ENCODE measurements around the gene RNU5D-1. TPM values are rescaled to one million over a fixed set of nuclear protein-coding genes. Genes with fewer than 3 reads are reported as not detected.
"Not testable (repeated sequence)": the region's sequence is repeated elsewhere in the genome, so short reads cannot be mapped to it uniquely, and the experiment has no call there.

RNU5D-1 gene
- total RNA-seq, 4 donors from 2014 or later, result not detected

GRCh38 chr1:44777547-44777946 is 46.6 kb upstream of the RNU5D-1 start:
- H3K36me3 ChIP-seq, result peaks cover 40% of the 10 kb centered on the region
- no peaks in the 10 kb centered on the region for H3K27me3 ChIP-seq
- peaks cover 33% of the 10 kb centered on the region for H3K4me1 ChIP-seq
- TF ChIP-seq EP300 (IDR thresholded peaks at IDR 0.05) (no peak), POLR2A (IDR thresholded peaks at IDR 0.05) (no peak), CTCF (IDR thresholded peaks at IDR 0.05) (no peak), POLR2AphosphoS5 (IDR thresholded peaks at IDR 0.05) (no peak)
- DNase-seq (ENCODE audit: low spot score in 2 of 2), result no peak
- H3K9me3 ChIP-seq, result no peaks in the 10 kb centered on the region
- WGBS, result 76% methylated on average over 14 of the region's 14 CpGs
- no peak overlapping the region for H3K27ac ChIP-seq
- no peak overlapping the region for H3K4me3 ChIP-seq

- H3K27me3 ChIP-seq, result no peaks in the 10 kb centered on the region
- peak overlapping the region; percentile 98 for H3K27ac ChIP-seq
- peaks cover 33% of the 10 kb centered on the region for H3K4me1 ChIP-seq
- peaks cover 40% of the 10 kb centered on the region for H3K36me3 ChIP-seq
- WGBS, result 56% methylated on average over 12 of the region's 12 CpGs
- peak overlapping the region; percentile 73 for H3K4me3 ChIP-seq
- no peaks in the 10 kb centered on the region for H3K9me3 ChIP-seq
- TF ChIP-seq EP300 (IDR thresholded peaks at IDR 0.05) (no peak), CTCF (IDR thresholded peaks at IDR 0.05) (no peak), POLR2AphosphoS5 (IDR thresholded peaks at IDR 0.05) (no peak), POLR2A (IDR thresholded peaks at IDR 0.05) (no peak)
- no peak for DNase-seq (ENCODE audit: low spot score in 2 of 2)
Measured at GRCh38 chr1:44776730-44777068, 45.7 kb upstream of the RNU5D-1 start.

GRCh38 chr1:44775930-44776729 is 45.2 kb upstream of the RNU5D-1 start:
- TF ChIP-seq EP300 (IDR thresholded peaks at IDR 0.05) (no peak), POLR2A (IDR thresholded peaks at IDR 0.05) (no peak), POLR2AphosphoS5 (IDR thresholded peaks at IDR 0.05) (no peak), CTCF (IDR thresholded peaks at IDR 0.05) (no peak)
- Histone ChIP-seq H3K27ac (peak overlapping the region; percentile 98), H3K4me1 (peaks cover 33% of the 10 kb centered on the region), H3K9me3 (no peaks in the 10 kb centered on the region), H3K27me3 (no peaks in the 10 kb centered on the region), H3K36me3 (peaks cover 38% of the 10 kb centered on the region), H3K4me3 (peak overlapping the region; percentile 73)
- peak in 1 of 2 donors; percentile 79 for DNase-seq (ENCODE audit: low spot score in 2 of 2)
- 8% methylated on average over 26 of the region's 36 CpGs for WGBS

GRCh38 chr1:44775078-44775929 is 44.3 kb upstream of the RNU5D-1 start, which contains the start of gene RPS8:
Gene RPS8 (plus strand): TSS chr1:44775540. CDS start chr1:44775597, 57 bp downstream.
- DNase-seq (ENCODE audit: low spot score in 2 of 2), result peak; percentile 94 to 95
- under 1% methylated on average over 60 of the region's 65 CpGs for WGBS
- Histone ChIP-seq H3K4me1 (peaks cover 33% of the 10 kb centered on the region), H3K27ac (peak within 1 kb of the TSS; percentile 98), H3K9me3 (no peaks in the 10 kb centered on the region), H3K4me3 (peak within 1 kb of the TSS; percentile 73), H3K27me3 (no peaks in the 10 kb centered on the region), H3K36me3 (peaks cover 30% of the 10 kb centered on the region)
- no peak for TF ChIP-seq CTCF (IDR thresholded peaks at IDR 0.05)
- peak in 1 of 2 donors; percentile 95 for TF ChIP-seq POLR2A (IDR thresholded peaks at IDR 0.05)
- TF ChIP-seq POLR2AphosphoS5 (IDR thresholded peaks at IDR 0.05), result peak; percentile 89 to 94 (median 91)
- TF ChIP-seq EP300 (IDR thresholded peaks at IDR 0.05), result no peak

GRCh38 chr1:44766421-44766820 is 35.5 kb upstream of the RNU5D-1 start:
- 95% methylated on average over 6 of the region's 6 CpGs for WGBS
- not testable (repeated sequence) for DNase-seq (ENCODE audit: low spot score in 2 of 2); H3K4me3 ChIP-seq; H3K4me1 ChIP-seq; H3K27me3 ChIP-seq; H3K36me3 ChIP-seq; H3K27ac ChIP-seq; H3K9me3 ChIP-seq

All from suprapubic skin (tissue), 4 donors.